Endometrial microvascular endothelial cells (primary cell): ENCODE results near the gene LINC00237. TPM values are rescaled to one million over a fixed set of nuclear protein-coding genes. Genes with fewer than 3 reads are reported as not detected.

ENCODE experiments used
- in situ Hi-C: cut with HindIII; loops from 2 replicates; pipeline ENCODE4 v1.10.0; 2017; ENCODE audit warnings: low sequenced_read_pairs, low pct_unique_long_range_greater_than_20kb; ENCODE audit errors: inconsistent ontology term
- total RNA-seq: library from RNA; depleted of rRNA; stranded (reverse); fragments of >200 nt; gene quantifications from one replicate; pipeline ENCODE4 v1.2.3, GENCODE V29; 2015; ENCODE audit errors: inconsistent ontology term

The LINC00237 gene
- total RNA-seq = not detected

DNA sequence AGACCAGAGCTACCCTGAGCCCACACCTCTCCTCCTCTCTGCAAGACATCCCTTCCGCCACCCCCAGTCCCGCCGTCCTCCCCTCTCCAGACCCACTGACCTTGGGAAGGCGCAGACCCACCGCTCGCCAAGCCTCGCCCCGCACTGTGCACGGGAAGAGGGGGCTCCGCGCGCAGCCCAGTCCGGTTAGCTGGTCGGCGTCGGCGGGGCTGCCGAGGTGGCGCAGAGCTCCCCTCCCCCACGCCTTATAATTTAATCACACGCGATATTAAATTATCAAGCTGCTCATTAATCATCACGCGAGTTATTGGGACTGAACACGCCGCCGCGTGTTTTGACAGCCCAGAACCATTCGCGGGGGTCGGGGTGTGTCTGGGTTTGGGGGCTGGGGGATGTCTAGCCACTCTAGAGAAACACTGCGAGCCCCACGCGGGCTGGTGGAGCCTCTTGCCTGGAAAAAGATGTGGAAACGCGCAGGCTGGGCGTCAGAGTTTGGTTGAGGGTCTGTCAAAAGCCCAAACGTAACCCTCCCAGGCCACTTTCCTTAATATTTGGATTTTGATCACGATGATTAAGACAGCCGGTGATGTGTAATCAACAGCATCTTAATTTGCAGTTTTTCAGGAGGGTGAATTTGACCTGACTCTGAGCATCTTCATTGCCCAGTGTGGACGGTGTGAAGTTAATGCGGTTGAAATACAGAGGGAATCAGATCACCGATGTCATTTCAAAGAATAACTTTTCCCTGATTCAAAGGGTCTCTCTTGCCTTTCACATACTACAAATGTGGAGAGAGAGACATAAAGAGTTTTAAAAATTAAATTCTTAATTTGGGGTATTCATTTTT is at the start of gene LINC00237:
Gene LINC00237, minus strand, starts transcription at position 188 of the 847 bp plus-strand sequence.
- in situ Hi-C loops = no loop called here

DNA sequence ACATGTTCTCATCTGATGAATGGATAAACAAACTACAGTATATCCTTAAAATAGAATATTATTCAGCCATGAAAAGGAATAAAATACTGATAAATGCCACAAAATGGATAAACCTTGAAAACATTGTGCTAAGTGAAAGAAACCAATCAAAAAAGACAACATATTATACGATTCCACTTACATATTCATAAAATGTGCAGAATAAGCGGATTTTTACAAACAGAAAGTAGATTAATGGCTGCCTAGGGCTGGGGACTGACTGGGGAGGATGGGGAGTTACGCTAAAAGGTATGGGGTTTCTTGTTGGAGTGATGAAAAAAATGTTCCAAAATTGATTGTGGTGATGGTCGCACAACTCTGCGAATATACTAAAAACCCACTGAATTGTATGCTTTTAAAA is 49.1 kb upstream of the LINC00237 start:
- in situ Hi-C loops = no loop called here

DNA sequence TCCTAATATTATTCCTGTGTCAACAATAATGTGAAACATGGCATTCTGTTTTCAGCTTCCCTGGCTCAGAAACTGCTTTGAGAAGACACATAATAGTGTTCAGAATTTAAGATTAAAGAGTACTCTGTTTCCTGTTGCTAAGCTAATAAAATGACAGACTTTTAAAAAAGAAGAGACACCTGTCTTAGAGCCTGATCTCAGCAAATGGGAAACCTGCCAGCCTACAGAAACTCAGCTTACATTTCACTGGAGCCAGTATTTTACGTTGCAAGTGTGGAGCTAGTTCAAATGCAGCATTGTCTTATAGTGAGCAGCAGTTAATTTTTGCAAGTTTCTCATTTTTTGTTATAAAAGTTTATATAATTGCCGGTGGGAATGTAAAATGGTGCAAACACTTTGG is 48.5 kb upstream of the LINC00237 start:
- in situ Hi-C loops = no loop called here

DNA sequence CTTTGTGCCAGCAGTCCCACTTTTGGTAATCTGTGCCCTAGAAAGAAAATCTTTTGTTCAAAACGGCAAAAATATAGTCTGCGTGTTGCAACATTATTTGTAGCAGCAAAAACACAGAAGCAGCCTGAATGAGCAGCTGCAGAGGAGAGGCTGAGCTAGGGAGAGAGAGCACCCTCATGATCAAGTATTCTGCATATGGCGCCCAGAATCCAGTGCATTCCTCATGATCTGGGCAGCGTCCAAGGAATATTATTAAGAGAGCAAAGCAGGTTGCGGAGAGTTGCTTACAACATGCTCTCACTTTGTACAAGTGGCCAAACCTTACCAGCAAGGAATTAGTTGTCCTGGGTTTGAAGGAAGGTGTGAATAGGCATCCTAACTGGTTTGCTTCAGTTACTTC is 45.6 kb upstream of the LINC00237 start:
- in situ Hi-C loops = no loop called here

DNA sequence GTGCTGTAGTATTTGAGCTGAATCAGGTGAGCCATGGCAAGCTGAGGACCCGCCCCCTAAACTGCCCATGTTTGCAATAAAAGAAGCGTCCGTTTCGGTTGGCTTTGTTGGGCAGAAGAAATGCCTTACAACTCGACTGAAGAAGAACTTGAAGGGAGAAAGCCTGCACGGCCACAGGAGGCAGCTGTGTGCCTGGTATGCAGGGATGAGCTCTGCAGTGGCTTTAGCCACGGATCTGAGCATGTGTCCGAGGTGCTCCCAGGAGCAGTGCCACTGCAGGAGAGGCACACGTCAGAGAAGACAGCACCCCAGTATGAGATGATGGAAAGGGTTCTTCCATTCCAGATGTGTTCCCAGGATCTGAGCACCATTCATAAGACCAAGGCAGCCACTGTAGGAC is 43.2 kb upstream of the LINC00237 start:
- in situ Hi-C loops = no loop called here

DNA sequence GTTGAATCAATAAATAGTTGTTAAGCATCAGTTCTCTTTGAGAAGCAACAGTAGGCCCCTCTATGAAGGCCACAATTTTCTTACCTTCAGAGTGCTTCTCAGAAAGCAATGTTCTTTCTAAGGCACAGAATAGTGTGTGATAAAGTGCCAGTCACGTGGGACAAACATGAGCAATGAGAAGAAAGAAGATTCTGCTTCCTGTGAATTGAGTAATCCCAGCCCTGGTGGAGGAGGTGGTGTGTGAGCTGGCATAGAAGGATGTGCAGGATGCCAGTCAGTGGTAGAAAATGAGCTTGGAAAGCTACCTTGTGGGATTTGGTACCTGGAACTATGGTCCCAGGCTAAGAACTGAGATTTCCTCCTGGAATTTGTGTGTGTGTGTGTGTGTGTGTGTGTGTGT is 41.4 kb upstream of the LINC00237 start:
- in situ Hi-C loops = no loop called here

DNA sequence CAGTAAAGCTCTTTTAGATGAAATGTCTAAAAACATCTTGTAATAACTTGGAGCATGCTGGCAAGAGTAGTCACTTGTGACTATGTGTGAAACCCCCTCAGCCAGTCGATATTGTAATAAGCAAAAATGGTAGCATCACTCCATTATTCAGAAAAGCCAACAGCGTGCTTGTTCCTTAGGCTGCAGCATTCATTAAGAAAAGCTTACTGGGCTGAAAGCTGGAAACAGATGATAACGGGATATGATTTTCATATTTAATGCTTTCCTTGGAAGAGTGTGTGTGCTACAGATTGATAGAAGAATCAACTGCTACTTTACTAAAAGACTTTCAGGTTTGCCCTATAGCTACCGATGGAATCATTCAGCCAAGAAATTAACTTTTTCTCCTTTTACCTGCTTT is 40.1 kb upstream of the LINC00237 start:
- in situ Hi-C loops = no loop called here

DNA sequence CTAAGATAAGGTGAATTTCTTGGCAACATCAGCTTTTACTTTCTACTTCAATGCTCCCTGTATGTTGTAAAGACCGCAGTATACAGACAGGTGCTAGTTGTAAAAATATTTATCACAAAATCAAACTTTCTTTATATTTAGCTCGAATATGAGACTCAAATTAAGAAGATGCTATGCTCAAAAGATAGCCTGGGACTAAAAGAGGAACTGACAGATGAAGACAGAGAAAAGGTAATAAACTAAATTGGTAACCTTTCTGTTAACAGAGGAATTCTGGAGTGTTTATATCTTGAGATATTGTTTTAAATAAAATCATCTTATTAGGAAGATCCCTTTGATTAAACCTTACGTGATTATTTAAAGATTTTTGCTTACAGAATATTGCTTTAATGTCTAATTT is 39.3 kb upstream of the LINC00237 start:
- in situ Hi-C loops = no loop called here

DNA sequence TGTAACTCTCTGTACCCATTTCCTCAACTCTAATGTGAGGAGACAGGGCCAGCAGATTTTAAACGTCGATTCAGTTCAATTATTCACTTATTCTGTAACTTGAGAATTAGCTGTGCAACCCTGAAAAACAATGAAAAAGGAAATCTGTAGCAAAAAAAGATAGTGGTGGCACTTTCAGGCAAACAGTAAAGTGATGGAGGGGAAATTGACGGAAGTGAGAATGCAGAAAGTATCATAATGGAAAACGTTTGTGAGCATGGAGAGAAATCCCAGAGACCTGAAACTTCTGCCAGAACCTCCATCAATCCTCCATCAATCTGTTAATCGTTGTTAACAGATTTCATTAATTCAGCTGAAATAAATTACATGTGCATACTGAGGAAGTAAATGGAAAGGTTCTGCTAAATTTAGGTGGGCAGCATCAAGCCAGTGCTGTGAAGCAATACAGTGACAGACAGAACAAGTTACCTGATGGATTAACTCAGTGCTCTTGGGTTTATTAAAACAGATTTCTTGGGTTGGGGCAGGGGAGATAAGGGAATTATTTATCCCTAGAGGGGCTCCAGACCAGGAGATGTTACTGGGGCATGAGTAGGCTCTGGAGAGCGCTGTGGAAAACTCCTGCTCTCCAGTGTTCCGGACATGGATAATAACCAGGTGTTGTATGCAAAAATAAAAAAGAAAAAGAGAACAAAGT is 37.2 kb upstream of the LINC00237 start:
- in situ Hi-C loops = no loop called here

DNA sequence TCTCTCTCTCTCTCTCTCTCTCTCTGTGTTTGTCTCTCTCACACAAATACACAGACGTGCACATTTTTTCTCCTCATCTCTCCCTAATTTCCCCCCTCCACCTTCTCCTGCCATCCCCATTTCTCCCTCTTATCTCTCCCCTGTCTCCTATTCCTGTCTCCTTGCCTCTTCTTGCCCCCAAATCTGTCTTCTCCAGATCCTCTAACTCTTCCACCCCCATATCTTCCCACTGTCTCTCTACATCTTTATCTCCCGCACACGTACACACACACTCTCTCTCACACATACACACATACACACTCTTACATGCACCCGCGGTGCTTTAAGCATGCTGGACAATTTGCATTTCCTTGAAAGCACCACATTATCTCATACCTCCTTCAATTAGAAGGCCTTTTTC is 35.7 kb upstream of the LINC00237 start:
- in situ Hi-C loops = no loop called here

DNA sequence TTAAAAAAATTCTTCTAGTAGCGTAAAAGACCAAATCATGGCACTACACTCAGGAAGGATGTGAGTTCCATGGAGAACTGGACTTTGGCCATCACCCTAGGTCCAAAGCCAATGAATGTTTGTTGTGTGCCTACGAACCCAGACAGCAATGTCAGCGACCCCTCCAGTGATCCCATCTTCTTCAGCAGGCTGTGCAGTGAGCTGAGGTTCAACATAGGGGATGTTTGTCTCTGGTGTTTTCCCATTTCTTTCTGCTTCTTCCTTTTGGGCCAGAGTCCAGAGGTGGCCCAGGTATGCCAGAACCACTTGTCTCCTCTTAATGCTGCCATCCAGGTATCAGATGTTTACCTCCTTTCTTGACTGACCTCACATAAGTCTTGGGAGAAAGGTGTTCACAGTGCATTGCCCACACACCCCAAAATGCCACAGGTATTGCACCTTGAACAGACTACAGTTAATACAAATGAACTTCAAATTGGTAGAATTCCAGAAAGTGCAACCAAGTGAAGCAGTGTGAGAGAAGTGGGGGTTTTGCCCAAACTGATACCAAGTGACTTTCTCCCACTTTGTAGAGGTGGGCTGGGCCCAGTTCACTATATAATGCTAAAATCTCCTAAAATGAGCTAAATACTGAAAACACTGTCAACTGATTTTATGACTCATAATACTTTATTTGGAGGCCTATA is 33.9 kb upstream of the LINC00237 start:
- in situ Hi-C loops = no loop called here

DNA sequence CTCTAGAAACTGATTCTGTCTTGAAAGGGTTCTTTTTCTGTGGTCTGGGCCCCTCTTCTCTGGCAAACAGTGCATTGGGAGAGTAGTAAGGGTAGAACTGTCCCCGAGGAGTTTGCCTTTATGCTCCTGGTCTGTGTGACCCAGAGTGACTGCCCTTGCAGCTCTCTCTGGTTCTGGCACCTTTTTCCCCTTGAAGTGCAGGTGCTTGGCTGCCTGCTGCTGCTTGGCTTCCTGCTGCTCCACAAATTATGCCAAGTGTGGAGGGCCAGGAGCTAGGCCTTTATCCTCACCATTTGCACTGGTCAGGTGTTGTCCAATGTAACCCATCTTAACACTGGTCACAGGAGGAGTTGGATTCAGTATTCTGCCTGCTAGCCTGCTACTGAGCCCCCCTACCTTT is 30.9 kb upstream of the LINC00237 start:
- in situ Hi-C loops = no loop called here

DNA sequence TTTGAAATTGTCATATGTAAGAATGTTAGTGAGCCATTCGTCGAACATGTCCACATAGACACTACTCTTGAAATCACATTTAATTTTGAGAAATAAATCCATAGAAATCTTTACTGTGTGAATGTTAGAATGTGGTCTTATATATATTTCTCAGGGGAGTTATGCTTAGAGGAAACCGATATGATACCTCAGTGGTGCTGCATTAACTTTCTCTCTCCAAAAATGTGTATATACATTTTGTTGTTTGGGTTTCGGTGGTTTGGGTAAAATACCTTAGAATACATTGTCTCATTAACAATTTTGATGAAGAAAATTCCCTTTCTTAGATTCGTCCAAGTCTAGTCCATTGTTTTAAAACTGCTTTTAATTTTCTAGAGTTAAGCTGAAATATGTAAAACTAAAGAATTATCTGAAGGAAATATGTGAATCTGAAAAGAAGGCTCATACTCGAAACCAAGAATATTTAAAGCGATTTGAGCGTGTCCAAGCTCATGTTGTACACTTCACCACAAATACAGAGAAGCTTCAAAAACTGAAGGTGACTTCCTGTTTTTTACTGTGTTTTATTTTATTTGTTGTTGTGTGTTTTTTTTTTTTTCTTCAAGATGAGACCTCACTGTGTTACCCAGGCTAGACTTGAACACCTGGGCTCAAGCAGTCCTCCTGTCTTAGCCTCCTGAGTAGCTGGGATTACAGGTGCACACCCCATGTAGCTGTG is 30.0 kb upstream of the LINC00237 start:
- in situ Hi-C loops = no loop called here

DNA sequence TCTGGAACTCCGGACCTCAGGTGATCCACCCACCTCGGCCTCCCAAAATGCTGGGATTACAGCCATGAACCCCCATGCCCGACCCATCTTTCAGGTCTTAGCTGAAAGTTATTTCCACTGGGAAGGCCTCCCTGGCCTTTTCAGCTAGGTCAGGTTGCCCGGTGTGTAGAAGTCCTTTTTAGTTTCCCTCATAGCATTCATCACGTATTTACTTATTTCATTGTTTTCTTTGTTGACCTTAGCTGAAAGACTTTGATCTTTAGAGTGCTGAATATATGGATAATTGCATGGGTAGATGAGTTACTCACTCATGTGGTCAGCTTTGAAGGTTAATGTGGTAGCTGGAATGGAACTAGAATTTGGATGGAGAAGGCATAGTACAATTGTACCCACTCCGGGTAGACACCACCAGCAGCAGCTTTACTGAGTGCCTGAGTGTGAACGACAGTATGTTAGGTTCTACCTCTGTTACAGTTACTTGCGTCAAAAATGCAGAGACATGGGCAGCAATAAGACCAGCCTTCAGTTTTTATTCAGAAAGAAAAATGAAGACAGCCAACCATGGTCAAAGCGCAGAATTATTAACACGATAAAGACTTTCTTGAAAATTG is 28.8 kb upstream of the LINC00237 start:
- in situ Hi-C loops = no loop called here

DNA sequence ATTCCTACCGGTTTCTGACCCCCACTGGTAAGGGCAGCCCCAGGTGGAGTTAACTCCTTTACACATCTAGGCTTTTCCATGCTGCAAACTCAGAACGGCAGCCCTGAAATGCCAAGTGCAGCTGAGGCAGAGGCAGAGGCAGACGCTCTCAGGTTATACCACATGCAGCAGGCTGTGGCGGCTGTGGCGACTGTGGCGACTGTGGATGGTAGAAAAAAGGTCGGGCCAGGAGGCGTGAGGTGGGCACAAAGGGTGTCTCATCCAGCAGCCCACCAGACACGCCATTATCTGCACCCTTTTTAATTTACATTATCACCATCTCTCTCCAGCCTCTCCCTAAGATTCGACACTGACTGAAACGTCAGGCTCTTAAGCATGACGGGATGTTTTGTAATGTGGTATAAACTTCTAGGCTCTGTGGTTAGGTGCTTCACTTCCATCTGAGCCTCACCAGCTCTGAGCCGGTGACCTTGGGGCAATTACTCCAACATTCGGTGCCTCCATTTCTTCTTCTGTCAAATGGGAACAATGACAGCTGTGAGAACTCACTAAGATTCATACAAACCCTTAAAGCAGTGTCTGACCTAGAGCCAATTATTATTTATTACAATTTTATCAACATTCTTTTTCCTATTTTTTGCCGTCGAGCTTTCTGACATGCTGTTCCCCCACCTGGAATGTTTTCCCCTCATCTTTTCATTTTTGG is 27.9 kb upstream of the LINC00237 start:
- in situ Hi-C loops = no loop called here

DNA sequence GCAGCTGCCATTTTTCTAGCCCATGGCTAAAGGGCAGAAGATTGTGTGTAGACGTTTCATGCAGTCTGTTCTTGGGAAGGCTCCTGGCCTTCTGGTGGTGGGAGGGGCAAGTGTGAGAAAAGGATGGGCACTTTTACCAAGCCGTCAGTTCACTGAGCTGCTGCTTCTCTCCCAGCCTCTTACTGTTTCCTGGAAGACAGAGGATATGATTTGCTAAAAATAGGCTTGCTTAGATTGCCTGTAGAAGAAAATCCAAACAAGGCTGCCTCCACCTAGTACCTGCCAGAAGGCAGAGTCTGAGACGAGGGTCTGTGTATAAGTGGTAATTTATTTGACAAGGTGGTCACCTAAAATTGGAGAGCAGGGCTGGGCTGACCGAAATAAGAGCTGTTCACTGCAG is 27.2 kb upstream of the LINC00237 start:
- in situ Hi-C loops = no loop called here

DNA sequence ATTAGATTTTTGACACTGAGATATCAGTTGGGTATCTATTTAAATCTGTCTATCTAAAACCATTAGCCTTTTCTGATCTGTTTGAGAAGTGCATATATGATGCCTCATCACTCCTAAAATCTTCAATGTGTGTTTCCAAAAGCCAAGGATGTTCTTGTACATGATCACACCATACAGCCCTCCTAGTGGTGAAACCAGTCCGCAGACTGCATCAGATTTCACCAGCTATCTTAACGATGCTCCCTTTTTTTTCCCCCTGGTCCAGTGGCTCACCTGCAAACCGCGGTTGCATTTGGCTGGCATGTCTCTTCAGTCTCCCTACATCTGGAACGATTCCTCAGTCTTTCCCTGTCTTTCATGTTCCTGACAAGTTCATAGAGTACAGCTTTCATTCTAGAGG is 23.7 kb upstream of the LINC00237 start:
- in situ Hi-C loops = no loop called here

DNA sequence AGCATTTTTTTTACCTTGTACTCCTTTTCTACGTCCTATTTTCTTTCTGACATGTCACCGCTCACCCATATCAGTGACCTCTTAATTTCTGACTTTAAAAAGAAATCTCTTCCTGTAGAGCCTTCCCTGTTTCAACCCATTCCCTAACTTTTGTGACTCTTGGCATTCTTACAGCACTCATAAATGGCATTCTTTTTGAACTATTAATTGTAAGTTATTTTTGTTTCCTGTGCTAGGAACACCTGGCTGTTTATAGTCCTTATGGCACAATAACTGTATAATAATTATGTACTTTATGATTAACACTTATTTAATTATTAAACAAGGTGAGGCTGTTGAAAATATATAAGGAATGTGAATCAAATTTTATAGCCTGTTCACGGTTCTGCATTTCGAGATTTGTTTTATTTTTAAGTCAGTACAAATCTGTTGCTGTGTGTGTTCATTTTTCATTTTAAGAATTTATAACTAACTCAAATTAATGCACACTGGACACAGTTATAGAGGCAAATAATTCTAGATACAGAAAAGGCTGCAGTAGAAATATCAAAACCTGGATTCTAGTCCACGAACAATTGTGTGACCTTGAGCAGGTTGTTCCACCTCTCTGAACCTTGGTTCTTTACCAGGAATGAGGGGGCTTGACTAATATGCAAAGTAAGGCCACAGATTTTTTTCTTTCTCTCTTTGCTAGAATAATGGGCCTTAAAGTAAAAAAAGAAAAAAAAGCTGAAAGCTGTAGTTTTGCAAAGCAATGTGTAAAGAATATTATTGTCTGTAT is 21.2 kb upstream of the LINC00237 start:
- in situ Hi-C loops = no loop called here
